Large intestine (tissue), 3 donors: ENCODE data around the gene R3HDML. TPM values are rescaled to one million over a fixed set of nuclear protein-coding genes. Genes with fewer than 3 reads are reported as not detected.

Experiments
- DNase-seq, 2 donors: peaks; one replicate each; pipeline versions ENCODE4 v3.0.0 to v3.0.0-alpha.2; 2013
- H3K27ac ChIP-seq: one replicate; pipeline ENCODE4 v1.5.1; 2013; ENCODE audit warnings: low read length
- H3K27me3 ChIP-seq: 2 replicates; pipeline ENCODE4 v1.6.1; 2013; ENCODE audit warnings: low read length; ENCODE audit not compliant: control insufficient read depth, insufficient read depth
- H3K36me3 ChIP-seq: 2 replicates; pipeline ENCODE4 v1.6.1; 2013; ENCODE audit warnings: low read length; ENCODE audit not compliant: control insufficient read depth, insufficient read depth
- H3K4me1 ChIP-seq: one replicate; pipeline ENCODE4 v1.6.1; 2013; ENCODE audit warnings: low read length; ENCODE audit not compliant: control insufficient read depth, insufficient read depth
- H3K4me3 ChIP-seq: one replicate; pipeline ENCODE4 v1.5.1; 2013; ENCODE audit warnings: low read length
- H3K9me3 ChIP-seq: one replicate; pipeline ENCODE4 v1.6.1; 2013; ENCODE audit warnings: mild to moderate bottlenecking, low read depth, low read length, moderate library complexity; ENCODE audit not compliant: control insufficient read depth
- WGBS: methylation state at CpG from one replicate; pipeline ENCODE4 v1.1.5; 2013; ENCODE audit warnings: low lambda C conversion rate; ENCODE audit not compliant: insufficient coverage; 5-methylcytosine and 5-hydroxymethylcytosine counted together
- polyA plus RNA-seq: library from polyadenylated mRNA; unstranded; fragments of 120-200 nt; gene quantifications from one replicate; pipeline ENCODE4 v1.2.1, GENCODE V29; 2013

Gene R3HDML
- polyA plus RNA-seq, 1 donor: 0.04 TPM

GRCh38 chr20:44361021-44361420 lies 24.2 kb downstream of the R3HDML start:
- H3K27me3 ChIP-seq: no peaks in the 10 kb centered on the region
- H3K4me1 ChIP-seq: peaks cover 3% of the 10 kb centered on the region
- no peaks in the 10 kb centered on the region for H3K9me3 ChIP-seq
- no peak overlapping the region for H3K27ac ChIP-seq
- DNase-seq: no peak
- H3K4me3 ChIP-seq: no peak overlapping the region
- 33% methylated on average over 1 of the region's 3 CpGs for WGBS
- peaks cover 12% of the 10 kb centered on the region for H3K36me3 ChIP-seq

GRCh38 chr20:44362466-44362940 lies 25.7 kb downstream of the R3HDML start:
- DNase-seq: no peak
- Histone ChIP-seq H3K4me1 (peaks cover 3% of the 10 kb centered on the region), H3K27me3 (no peaks in the 10 kb centered on the region), H3K36me3 (peaks cover 12% of the 10 kb centered on the region), H3K4me3 (no peak overlapping the region), H3K27ac (no peak overlapping the region), H3K9me3 (no peaks in the 10 kb centered on the region)
- WGBS: 82% methylated on average over 3 of the region's 4 CpGs

GRCh38 chr20:44364068-44364467 lies 27.2 kb downstream of the R3HDML start:
- no peaks in the 10 kb centered on the region for H3K9me3 ChIP-seq
- no peak overlapping the region for H3K27ac ChIP-seq
- H3K36me3 ChIP-seq: peaks cover 11% of the 10 kb centered on the region
- H3K27me3 ChIP-seq: no peaks in the 10 kb centered on the region
- H3K4me3 ChIP-seq: no peak overlapping the region
- no CpG with 5 or more reads among the region's 4 CpGs for WGBS
- peaks cover 2% of the 10 kb centered on the region for H3K4me1 ChIP-seq
- no peak for DNase-seq

- Histone ChIP-seq H3K4me3 (no peak overlapping the region), H3K27me3 (no peaks in the 10 kb centered on the region), H3K4me1 (peaks cover 3% of the 10 kb centered on the region), H3K36me3 (peaks cover 7% of the 10 kb centered on the region), H3K27ac (no peak overlapping the region), H3K9me3 (no peaks in the 10 kb centered on the region)
- WGBS: no CpG with 5 or more reads among the region's 6 CpGs
- no peak for DNase-seq
These were observed 27.9 kb downstream of the R3HDML start for GRCh38 chr20:44364780-44365179.

GRCh38 chr20:44367746-44368145 lies 30.9 kb downstream of the R3HDML start:
- no peak overlapping the region for H3K4me3 ChIP-seq
- peaks cover 14% of the 10 kb centered on the region for H3K4me1 ChIP-seq
- no peak overlapping the region for H3K27ac ChIP-seq
- H3K36me3 ChIP-seq: peaks cover 18% of the 10 kb centered on the region
- DNase-seq: no peak
- no peaks in the 10 kb centered on the region for H3K27me3 ChIP-seq
- no peaks in the 10 kb centered on the region for H3K9me3 ChIP-seq
- WGBS: no CpG with 5 or more reads among the region's 6 CpGs

GRCh38 chr20:44370639-44371218 lies 33.9 kb downstream of the R3HDML start:
- H3K4me3 ChIP-seq: no peak overlapping the region
- H3K27me3 ChIP-seq: no peaks in the 10 kb centered on the region
- H3K36me3 ChIP-seq: peaks cover 19% of the 10 kb centered on the region
- no CpG with 5 or more reads among the region's 9 CpGs for WGBS
- DNase-seq: peak in 1 of 2 donors; percentile 63
- no peaks in the 10 kb centered on the region for H3K9me3 ChIP-seq
- peak overlapping the region; percentile 66 for H3K27ac ChIP-seq
- H3K4me1 ChIP-seq: peaks cover 14% of the 10 kb centered on the region

- no peak overlapping the region for H3K27ac ChIP-seq
- WGBS: no CpG with 5 or more reads among the region's 2 CpGs
- H3K9me3 ChIP-seq: no peaks in the 10 kb centered on the region
- peaks cover 10% of the 10 kb centered on the region for H3K36me3 ChIP-seq
- H3K4me3 ChIP-seq: no peak overlapping the region
- no peaks in the 10 kb centered on the region for H3K27me3 ChIP-seq
- DNase-seq: no peak
- H3K4me1 ChIP-seq: peaks cover 11% of the 10 kb centered on the region
These were observed 45.8 kb downstream of the R3HDML start for GRCh38 chr20:44382641-44383040.

GRCh38 chr20:44384423-44385027 lies 47.7 kb downstream of the R3HDML start:
- Histone ChIP-seq H3K36me3 (peaks cover 24% of the 10 kb centered on the region), H3K27ac (peak overlapping the region; percentile 45), H3K9me3 (no peaks in the 10 kb centered on the region), H3K4me1 (peaks cover 17% of the 10 kb centered on the region), H3K27me3 (no peaks in the 10 kb centered on the region), H3K4me3 (no peak overlapping the region)
- DNase-seq: peak in 1 of 2 donors; percentile 71
- no CpG with 5 or more reads among the region's 9 CpGs for WGBS

GRCh38 chr20:44388466-44389023 lies 51.7 kb downstream of the R3HDML start:
- no peak overlapping the region for H3K4me3 ChIP-seq
- peaks cover 34% of the 10 kb centered on the region for H3K36me3 ChIP-seq
- DNase-seq: peak in 1 of 2 donors; percentile 63
- WGBS: no CpG with 5 or more reads among the region's 29 CpGs
- no peaks in the 10 kb centered on the region for H3K9me3 ChIP-seq
- H3K4me1 ChIP-seq: peaks cover 27% of the 10 kb centered on the region
- H3K27me3 ChIP-seq: no peaks in the 10 kb centered on the region
- peak overlapping the region; percentile 40 for H3K27ac ChIP-seq

- Histone ChIP-seq H3K36me3 (peaks cover 34% of the 10 kb centered on the region), H3K9me3 (no peaks in the 10 kb centered on the region), H3K27ac (no peak overlapping the region), H3K4me1 (peaks cover 32% of the 10 kb centered on the region), H3K27me3 (no peaks in the 10 kb centered on the region), H3K4me3 (no peak overlapping the region)
- peak in 1 of 2 donors; percentile 10 for DNase-seq
- 40% methylated on average over 1 of the region's 6 CpGs for WGBS
These were observed 53.0 kb downstream of the R3HDML start for GRCh38 chr20:44389871-44390270.
